Measurements from ENCODE around the gene IFIH1.

IFIH1 gene

DNA sequence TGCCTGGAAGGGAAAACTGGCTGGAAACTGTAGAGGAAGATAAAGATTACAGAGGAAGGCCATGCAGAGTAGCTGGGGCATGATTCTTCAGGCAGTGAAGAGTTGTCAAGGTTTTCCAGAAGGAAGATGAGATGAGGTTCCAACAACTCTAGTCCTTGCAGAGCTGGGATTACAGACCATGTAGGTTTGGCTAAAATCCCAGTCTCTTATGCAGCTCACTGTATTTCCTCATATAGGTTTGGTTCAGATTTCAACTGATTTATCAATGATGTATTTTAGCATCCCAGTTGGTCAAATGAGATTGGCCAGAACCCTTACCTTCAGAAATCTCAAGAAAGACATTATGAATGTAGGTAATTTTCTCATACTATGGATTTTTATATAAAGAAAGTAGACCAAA, 91.6 kb downstream of the IFIH1 start:
- DNase-seq (ENCODE audit: low read depth, low spot score), result no peak
- no peak overlapping the region for H3K27ac ChIP-seq

- no peak overlapping the region for H3K27ac ChIP-seq
These were observed 97.4 kb downstream of the IFIH1 start for GRCh38 chr2:162221064-162221463.

DNA sequence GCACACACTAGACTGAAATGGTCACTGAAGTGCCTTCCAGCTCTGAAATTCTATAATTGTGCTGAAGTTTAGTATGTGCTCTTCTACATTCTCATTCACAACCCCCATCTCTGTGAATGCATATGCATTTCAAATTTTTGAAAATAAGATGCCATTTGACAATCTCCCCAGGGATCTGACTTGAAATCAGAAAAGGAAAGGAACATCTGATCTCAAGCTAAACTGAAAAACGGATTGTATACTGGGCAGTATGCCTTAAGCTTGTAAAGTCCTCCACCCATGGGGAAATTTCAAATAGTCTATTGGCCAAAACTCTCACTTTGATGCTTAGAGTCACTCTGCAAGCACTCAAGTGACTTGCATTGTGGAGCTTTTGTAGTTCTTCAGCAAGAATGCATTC, 98.1 kb downstream of the IFIH1 start:
- DNase-seq (ENCODE audit: low read depth, low spot score), result no peak
- no peak overlapping the region for H3K27ac ChIP-seq

More at GRCh38 chr2:162221064-162221463, 97.4 kb downstream of the IFIH1 start:
- no peak for DNase-seq (ENCODE audit: low read depth, low spot score)

- no peak for DNase-seq (ENCODE audit: low read depth, low spot score)
- H3K27ac ChIP-seq, result no peak overlapping the region
These were observed 99.1 kb downstream of the IFIH1 start for GRCh38 chr2:162219426-162219825.

DNA sequence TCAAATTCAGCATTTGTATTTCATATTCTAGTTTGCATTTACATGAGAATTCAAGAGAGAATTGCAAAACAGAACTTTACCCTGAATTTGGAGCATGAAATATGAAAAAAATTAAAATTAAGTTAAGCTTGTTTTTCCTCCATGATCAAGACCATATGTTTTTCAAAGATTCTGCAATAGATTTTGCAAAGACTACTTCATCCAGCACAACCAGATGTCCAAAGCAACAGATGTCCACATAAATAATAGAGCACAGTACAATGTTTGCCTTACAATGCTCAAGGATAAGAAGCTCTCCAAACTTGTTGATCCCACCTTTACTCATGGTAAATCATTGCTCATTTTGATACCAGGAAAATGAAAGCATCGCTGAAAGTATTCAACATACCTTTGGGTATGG, 100.9 kb downstream of the IFIH1 start:
- no peak for DNase-seq (ENCODE audit: low read depth, low spot score)
- no peak overlapping the region for H3K27ac ChIP-seq

All from epithelial cell of prostate (primary cell).